HL-60 (cell line): Measurements from ENCODE around the gene EDC3.

ENCODE experiments used
- DNase-seq, 2 experiments: peaks; one replicate each; pipeline ENCODE4 v3.0.0-alpha.2; 2010 to 2020; ENCODE audit warnings: low read depth in 1 of 2, low spot score in 1 of 2
- H3K27ac ChIP-seq: fragments of 250-450 bp; sonication (Bioruptor Pico); replicated peaks from 2 replicates; pipeline ENCODE4 v1.5.1; 2020; ENCODE audit warnings: mild to moderate bottlenecking, moderate library complexity
- H3K27me3 ChIP-seq: fragments of 250-450 bp; sonication (Bioruptor Pico); 2 replicates; pipeline ENCODE4 v1.5.1; 2021; ENCODE audit warnings: mild to moderate bottlenecking, moderate library complexity; ENCODE audit not compliant: insufficient read depth, poor library complexity, severe bottlenecking
- H3K4me3 ChIP-seq: replicated peaks from 2 replicates; pipeline ENCODE4 v1.5.1; 2011; ENCODE audit warnings: mild to moderate bottlenecking, control low read depth, low read length; ENCODE audit not compliant: insufficient read depth
- GABPA ChIP-seq: IDR thresholded peaks from 2 replicates; pipeline ENCODE4 v1.6.1; 2012; ENCODE audit warnings: low read depth
- POLR2AphosphoS5 ChIP-seq: IDR thresholded peaks from 2 replicates; pipeline ENCODE4 v1.6.1; 2012; ENCODE audit warnings: low read depth
- REST ChIP-seq: IDR thresholded peaks from 2 replicates; pipeline ENCODE4 v1.6.1; 2012; ENCODE audit warnings: low read depth; ENCODE audit not compliant: insufficient replicate concordance
- SPI1 ChIP-seq: IDR thresholded peaks from 2 replicates; pipeline ENCODE4 v1.6.1; 2012; ENCODE audit warnings: low read depth, mild to moderate bottlenecking, borderline replicate concordance
- TF ChIP-seq, protein P1 (sequence below): IDR thresholded peaks from one replicate; pipeline ENCODE4 v1.5.1; 2011; ENCODE audit warnings: low read length, control low read depth, inconsistent platforms; ENCODE audit not compliant: insufficient read depth

The EDC3 gene

DNA sequence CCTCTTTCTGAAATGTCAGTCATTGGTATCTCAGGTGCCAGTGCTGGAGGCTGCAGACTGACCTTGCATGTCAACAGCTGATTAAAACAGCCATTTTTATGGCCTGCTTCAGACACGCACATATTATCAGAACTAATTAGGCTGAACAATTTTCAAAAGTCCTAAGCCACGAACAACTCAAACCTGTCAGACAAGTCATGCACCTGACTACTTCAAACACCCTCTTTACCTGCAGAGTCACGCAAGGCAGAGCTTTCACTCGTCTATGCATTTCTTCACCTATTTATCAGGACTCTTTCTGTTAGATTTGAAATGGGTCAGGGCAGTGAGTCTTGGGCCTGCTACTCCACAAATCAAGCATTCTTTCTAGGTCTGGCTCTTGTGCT, 53.5 kb downstream of the EDC3 start:
- no peak for DNase-seq
- no peak overlapping the region for H3K27ac ChIP-seq
- TF ChIP-seq SPI1: no peak
- TF ChIP-seq, protein P1, sequence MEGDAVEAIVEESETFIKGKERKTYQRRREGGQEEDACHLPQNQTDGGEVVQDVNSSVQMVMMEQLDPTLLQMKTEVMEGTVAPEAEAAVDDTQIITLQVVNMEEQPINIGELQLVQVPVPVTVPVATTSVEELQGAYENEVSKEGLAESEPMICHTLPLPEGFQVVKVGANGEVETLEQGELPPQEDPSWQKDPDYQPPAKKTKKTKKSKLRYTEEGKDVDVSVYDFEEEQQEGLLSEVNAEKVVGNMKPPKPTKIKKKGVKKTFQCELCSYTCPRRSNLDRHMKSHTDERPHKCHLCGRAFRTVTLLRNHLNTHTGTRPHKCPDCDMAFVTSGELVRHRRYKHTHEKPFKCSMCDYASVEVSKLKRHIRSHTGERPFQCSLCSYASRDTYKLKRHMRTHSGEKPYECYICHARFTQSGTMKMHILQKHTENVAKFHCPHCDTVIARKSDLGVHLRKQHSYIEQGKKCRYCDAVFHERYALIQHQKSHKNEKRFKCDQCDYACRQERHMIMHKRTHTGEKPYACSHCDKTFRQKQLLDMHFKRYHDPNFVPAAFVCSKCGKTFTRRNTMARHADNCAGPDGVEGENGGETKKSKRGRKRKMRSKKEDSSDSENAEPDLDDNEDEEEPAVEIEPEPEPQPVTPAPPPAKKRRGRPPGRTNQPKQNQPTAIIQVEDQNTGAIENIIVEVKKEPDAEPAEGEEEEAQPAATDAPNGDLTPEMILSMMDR: no peak
- no peak for TF ChIP-seq REST
- no peak for TF ChIP-seq POLR2AphosphoS5
- no peak for TF ChIP-seq GABPA
- no peak overlapping the region for H3K4me3 ChIP-seq
- H3K27me3 ChIP-seq: no peaks in the 10 kb centered on the region

DNA sequence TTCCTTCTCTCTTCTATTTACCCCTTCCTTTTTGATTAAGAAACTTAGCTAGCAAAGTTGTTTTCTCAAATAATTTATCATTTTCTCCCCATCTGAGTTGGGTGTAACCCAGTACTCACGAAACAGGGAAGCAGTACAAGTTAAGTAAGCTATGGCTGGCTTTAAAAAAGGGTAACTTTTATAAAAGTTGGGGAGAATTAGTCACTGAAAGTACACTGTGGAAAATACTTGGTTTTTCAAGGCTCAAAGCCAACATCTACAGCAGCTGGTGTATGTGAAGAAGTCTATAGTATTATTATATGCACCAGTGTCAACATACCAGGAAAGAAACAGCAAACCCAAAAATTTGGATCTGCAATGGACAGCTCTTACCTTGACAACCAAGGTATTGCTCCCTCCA, 54.7 kb downstream of the EDC3 start:
- DNase-seq: no peak
- no peak for TF ChIP-seq SPI1
- TF ChIP-seq, protein P1: no peak
- TF ChIP-seq POLR2AphosphoS5: no peak
- no peak for TF ChIP-seq REST
- TF ChIP-seq GABPA: no peak
- Histone ChIP-seq H3K27ac (no peak overlapping the region), H3K27me3 (no peaks in the 10 kb centered on the region), H3K4me3 (no peak overlapping the region)

DNA sequence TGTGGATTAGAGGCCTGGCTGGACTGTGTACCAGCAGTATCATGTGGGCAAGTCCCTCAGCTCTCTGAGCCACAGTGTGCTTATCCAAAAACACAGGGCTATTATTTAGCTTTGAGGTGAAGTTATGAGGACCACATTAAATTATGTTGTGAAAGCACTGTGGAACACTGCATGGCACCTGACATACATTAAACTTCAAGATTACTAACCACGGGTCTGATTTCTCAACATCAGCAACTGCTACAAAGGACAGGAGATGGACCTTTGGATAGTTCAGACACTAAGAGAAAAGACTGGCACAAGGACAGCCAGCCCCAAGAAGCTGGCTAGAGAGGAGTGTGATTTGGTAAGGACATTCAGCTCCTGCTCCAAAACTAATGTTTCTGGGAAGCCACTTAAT, 58.8 kb downstream of the EDC3 start:
- H3K27me3 ChIP-seq: no peaks in the 10 kb centered on the region
- no peak for DNase-seq
- no peak overlapping the region for H3K27ac ChIP-seq
- no peak overlapping the region for H3K4me3 ChIP-seq
- TF ChIP-seq, protein P1: no peak
- TF ChIP-seq SPI1 (no peak), GABPA (no peak), POLR2AphosphoS5 (no peak), REST (no peak)
